Activated T-cell treated with anti-CD3 and anti-CD28 coated beads, Interleukin-2, amount 50 U/mL, for 72 hours (primary cell): Measurements from ENCODE around the gene C17orf107. TPM values are rescaled to one million over a fixed set of nuclear protein-coding genes. Genes with fewer than 3 reads are reported as not detected.

Source experiments
- ATAC-seq, 2 donors: fragments of 150-1000 bp; cut with Tn5 transposase; replicated peaks in 1 of 2; 2 replicates each; pipeline ENCODE4 v1.10.0; 2021; ENCODE audit warnings: moderate library complexity in 2 of 2, mild to moderate bottlenecking in 1 of 2
- DNase-seq, 2 donors: peaks; one replicate each; pipeline ENCODE4 v3.0.0; 2021 to 2022; ENCODE audit warnings: mixed read lengths in 1 of 2
- H3K27ac Mint-ChIP-seq: one replicate; pipeline ENCODE4 v1.8.0; 2022; ENCODE audit warnings: mild to moderate bottlenecking, moderate library complexity, mixed read lengths
- H3K27me3 Mint-ChIP-seq: one replicate; pipeline ENCODE4 v1.8.0; 2022; ENCODE audit warnings: low read depth, mixed read lengths
- H3K36me3 Mint-ChIP-seq, 2 donors: one replicate each; pipeline ENCODE4 v1.8.0; 2022; ENCODE audit warnings: mixed read lengths in 2 of 2, mild to moderate bottlenecking in 1 of 2; ENCODE audit not compliant: insufficient read depth in 2 of 2
- H3K4me1 Mint-ChIP-seq: one replicate; pipeline ENCODE4 v1.8.0; 2022; ENCODE audit warnings: low read depth, mixed read lengths
- H3K4me3 Mint-ChIP-seq, 2 donors: one replicate each; pipeline ENCODE4 v1.8.0; 2022; ENCODE audit warnings: mild to moderate bottlenecking in 2 of 2, mixed read lengths in 2 of 2, moderate library complexity in 2 of 2
- H3K9me3 Mint-ChIP-seq, 2 donors: one replicate each; pipeline ENCODE4 v1.8.0; 2022; ENCODE audit warnings: mixed read lengths in 2 of 2
- total RNA-seq, 2 donors: library from RNA; stranded (reverse); gene quantifications; one replicate each; pipeline ENCODE4 v1.2.3, GENCODE V29; 2022

Gene C17orf107
- total RNA-seq, 2 donors from 2014 or later, result 3.4 to 4.7 TPM

DNA sequence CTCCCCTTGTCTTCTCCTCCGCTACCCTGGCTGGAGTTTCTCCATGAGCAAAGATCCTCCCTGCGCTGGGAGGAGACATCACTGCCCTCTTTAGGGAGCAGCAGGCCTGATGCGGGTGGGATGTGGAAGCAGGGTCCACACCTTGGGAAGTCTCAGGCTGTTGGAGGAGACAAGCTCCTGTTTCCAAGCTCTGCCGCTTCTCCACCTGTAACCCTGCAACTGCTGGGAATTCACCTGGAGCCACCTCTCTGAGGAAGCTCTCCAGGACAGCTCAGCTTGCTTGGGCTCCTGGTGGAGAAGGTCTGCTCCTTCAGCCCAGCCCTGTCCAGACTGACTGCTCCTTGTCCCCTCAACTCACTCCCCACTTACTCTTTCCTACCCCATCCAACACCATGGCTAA, 14.8 kb upstream of the C17orf107 start:
- Mint-ChIP-seq H3K36me3 (peaks cover 1 to 4% of the 10 kb centered on the region in 2 donors), H3K27me3 (no peaks in the 10 kb centered on the region), H3K9me3 (no peaks in the 10 kb centered on the region), H3K4me3 (no peak overlapping the region), H3K4me1 (no peaks in the 10 kb centered on the region), H3K27ac (no peak overlapping the region)
- DNase-seq (no peak), ATAC-seq (no peak)

DNA sequence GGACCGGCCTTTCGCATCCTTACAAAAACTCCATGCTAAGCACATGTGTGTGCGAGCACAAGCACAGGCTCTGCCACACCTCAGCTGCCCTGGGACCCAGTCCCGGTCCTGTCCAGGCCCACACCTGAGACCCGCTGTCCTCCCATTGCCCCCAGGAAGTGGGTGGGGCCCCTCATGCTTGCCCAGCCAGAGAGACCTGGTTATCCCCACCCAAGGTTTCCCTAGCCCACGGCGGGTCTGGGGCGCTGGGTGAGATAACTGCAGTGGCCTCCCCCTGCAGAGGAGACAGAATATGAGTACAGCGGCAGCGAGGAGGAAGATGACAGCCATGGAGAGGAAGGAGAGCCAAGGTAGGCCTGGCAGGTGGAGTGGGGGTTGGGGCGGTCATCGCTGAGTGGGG, 12.5 kb upstream of the C17orf107 start:
- Mint-ChIP-seq H3K9me3 (no peaks in the 10 kb centered on the region), H3K27ac (no peak overlapping the region), H3K4me1 (no peaks in the 10 kb centered on the region), H3K27me3 (no peaks in the 10 kb centered on the region), H3K4me3 (no peak overlapping the region), H3K36me3 (peaks cover 1 to 7% of the 10 kb centered on the region in 2 donors)
- DNase-seq, result no peak
- ATAC-seq, result no peak

DNA sequence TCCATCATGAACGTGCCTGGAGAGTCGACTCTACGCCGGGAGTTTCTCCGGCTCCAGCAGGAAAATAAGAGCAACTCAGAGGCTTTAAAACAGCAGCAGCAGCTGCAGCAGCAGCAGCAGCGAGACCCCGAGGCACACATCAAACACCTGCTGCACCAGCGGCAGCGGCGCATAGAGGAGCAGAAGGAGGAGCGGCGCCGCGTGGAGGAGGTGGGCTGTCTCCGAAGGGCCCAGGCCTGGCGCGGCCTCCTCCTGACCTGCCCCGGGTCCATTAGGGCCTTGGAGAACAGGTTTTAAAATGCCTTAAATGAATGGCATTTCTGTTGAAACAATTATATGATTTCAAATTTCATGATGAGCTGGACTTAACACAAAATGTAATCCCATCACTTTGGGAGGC, 11.8 kb upstream of the C17orf107 start:
- H3K27ac Mint-ChIP-seq, result no peak overlapping the region
- no peaks in the 10 kb centered on the region for H3K9me3 Mint-ChIP-seq
- H3K4me3 Mint-ChIP-seq, result no peak overlapping the region
- ATAC-seq, result no peak
- H3K4me1 Mint-ChIP-seq, result no peaks in the 10 kb centered on the region
- H3K36me3 Mint-ChIP-seq, result peaks cover 1 to 7% of the 10 kb centered on the region in 2 donors
- H3K27me3 Mint-ChIP-seq, result no peaks in the 10 kb centered on the region
- no peak for DNase-seq

DNA sequence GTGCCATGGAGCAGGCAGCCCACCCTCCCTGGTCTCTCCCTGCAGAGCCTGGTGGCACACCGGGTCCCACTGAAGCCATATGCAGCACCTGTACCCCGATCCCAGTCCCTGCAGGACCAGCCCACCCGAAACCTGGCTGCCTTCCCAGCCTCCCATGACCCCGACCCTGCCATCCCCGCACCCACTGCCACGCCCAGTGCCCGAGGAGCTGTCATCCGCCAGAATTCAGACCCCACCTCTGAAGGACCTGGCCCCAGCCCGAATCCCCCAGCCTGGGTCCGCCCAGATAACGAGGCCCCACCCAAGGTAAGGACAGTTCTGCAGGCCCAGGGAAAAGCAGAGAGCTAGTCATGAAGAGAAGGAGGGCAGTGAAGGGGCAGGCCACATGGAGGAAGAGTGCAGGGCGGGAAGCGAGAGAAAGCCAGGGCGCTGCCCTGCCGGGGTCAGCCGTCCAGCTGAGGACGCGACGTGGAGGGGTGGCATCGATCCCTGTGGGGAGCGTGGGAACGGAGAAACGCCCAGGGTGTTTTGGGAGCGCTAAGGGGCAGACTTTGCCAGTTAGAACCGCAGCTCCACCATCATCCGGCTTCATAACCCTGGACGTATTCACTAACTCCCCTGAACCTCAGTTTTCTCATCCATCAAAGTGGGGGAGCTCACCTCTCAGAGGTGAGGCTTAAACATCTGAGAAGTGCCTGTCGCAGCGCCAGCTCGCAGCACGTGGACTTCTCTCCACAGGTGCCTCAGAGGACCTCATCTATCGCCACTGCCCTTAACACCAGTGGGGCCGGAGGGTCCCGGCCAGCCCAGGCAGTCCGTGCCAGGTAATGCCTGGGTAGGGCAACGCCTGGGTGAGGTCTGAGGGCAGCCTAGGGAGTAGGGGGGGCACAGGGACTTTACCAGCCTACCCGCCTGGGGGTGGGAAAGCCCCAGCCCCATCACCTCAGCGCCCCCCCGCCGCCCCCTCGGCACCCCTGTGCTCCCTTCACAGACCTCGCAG, 7.6 kb upstream of the C17orf107 start:
- ATAC-seq (no peak), DNase-seq (no peak)
- H3K27ac Mint-ChIP-seq, result no peak overlapping the region
- no peaks in the 10 kb centered on the region for H3K4me1 Mint-ChIP-seq
- H3K36me3 Mint-ChIP-seq, result peaks cover 0 to 3% of the 10 kb centered on the region in 2 donors
- no peak overlapping the region for H3K4me3 Mint-ChIP-seq
- H3K27me3 Mint-ChIP-seq, result no peaks in the 10 kb centered on the region
- no peaks in the 10 kb centered on the region for H3K9me3 Mint-ChIP-seq

DNA sequence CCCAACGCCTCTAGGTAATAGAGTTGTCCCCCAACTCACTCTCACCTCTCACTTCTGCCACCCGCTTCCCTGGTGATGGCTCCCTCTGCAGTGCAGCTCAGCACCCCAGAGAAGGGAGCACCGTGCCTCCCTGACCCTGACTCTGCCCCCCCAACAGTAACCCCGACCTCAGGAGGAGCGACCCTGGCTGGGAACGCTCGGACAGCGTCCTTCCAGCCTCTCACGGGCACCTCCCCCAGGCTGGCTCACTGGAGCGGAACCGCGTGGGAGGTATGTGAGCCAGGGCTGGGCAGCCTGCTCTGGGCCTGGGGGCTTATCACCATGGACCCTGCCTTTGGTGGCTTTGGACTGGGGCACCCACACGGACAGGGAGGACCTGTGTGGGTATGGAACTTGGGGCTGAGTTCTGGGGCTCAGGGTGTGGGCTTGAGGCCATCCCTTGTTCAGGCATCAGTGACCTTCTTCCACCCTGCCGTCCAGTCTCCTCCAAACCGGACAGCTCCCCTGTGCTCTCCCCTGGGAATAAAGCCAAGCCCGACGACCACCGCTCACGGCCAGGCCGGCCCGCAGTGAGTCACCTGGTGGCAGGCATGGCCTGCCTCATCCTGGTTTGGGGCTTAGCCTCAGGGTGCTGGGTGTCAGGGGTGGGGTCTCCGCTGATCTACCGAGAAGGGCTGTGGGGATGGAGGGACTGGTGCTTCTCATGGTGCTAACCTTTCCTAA, 6.7 kb upstream of the C17orf107 start:
- Mint-ChIP-seq H3K4me1 (no peaks in the 10 kb centered on the region), H3K4me3 (no peak overlapping the region), H3K27me3 (no peaks in the 10 kb centered on the region), H3K36me3 (peaks cover 0 to 3% of the 10 kb centered on the region in 2 donors), H3K27ac (no peak overlapping the region), H3K9me3 (no peaks in the 10 kb centered on the region)
- DNase-seq (no peak), ATAC-seq (no peak)

DNA sequence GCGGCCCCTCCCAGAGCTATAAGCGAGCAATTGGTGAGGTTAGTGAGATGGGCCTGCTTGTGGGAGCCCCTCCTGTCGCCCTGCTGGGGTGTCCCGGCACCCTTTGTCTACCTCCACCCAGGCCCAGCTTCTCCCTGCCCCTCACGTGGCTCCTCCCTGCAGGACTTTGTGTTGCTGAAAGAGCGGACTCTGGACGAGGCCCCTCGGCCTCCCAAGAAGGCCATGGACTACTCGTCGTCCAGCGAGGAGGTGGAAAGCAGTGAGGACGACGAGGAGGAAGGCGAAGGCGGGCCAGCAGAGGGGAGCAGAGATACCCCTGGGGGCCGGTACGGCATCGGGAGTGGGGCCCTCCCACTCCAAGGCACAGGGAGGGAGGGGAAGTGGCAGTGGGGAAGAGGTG, 6.1 kb upstream of the C17orf107 start:
- DNase-seq (no peak), ATAC-seq (no peak)
- Mint-ChIP-seq H3K27me3 (no peaks in the 10 kb centered on the region), H3K9me3 (no peaks in the 10 kb centered on the region), H3K27ac (no peak overlapping the region), H3K4me3 (no peak overlapping the region), H3K36me3 (peaks cover 0 to 3% of the 10 kb centered on the region in 2 donors), H3K4me1 (peaks cover under 1% of the 10 kb centered on the region)

DNA sequence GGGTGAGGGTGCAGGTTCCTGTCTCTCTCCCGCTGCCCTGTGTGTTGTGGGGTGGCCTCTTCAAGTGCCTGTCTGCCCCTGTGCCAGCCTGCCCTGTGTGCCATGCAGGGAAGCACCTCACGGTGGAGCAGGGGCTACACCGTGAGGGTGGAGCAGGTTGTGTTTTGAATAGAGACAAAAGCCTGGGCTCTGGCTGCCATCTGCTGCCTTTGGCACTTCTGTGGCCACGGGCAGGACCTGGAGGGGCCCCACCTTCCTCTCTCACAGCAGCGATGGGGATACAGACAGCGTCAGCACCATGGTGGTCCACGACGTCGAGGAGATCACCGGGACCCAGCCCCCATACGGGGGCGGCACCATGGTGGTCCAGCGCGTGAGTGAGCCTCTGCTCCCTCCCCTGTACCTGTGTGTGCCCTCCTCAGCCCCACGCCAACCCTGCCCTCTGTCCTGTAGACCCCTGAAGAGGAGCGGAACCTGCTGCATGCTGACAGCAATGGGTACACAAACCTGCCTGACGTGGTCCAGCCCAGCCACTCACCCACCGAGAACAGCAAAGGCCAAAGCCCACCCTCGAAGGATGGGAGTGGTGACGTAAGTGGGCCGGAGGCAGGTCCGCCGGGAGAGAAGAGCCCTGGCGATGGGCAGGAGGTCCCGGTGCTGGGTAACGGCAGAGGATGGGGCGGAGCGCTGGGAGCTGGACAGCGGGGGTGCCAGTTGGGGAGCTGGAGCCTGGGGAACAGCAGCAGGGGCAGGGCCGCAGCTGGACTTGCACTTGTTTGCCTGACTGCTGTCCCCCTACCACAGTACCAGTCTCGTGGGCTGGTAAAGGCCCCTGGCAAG, 5.4 kb upstream of the C17orf107 start:
- Mint-ChIP-seq H3K36me3 (peaks cover 0 to 3% of the 10 kb centered on the region in 2 donors), H3K27me3 (no peaks in the 10 kb centered on the region), H3K27ac (no peak overlapping the region), H3K9me3 (no peaks in the 10 kb centered on the region), H3K4me1 (peaks cover 5% of the 10 kb centered on the region), H3K4me3 (no peak overlapping the region)
- ATAC-seq (no peak), DNase-seq (no peak)

DNA sequence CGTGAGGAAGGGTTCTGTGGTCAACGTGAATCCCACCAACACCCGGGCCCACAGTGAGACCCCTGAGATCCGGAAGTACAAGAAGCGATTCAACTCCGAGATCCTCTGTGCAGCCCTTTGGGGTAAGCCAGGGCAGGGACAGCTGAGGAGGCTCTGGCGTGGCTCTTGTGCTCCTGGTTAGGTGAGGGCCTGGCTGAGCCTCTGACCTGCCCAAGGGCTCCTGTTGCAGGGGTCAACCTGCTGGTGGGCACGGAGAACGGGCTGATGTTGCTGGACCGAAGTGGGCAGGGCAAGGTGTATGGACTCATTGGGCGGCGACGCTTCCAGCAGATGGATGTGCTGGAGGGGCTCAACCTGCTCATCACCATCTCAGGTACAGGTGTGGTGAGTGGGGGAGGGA, 4.2 kb upstream of the C17orf107 start:
- DNase-seq (no peak), ATAC-seq (no peak)
- no peaks in the 10 kb centered on the region for H3K9me3 Mint-ChIP-seq
- peaks cover 1 to 3% of the 10 kb centered on the region in 2 donors for H3K36me3 Mint-ChIP-seq
- no peak overlapping the region for H3K4me3 Mint-ChIP-seq
- H3K27me3 Mint-ChIP-seq, result no peaks in the 10 kb centered on the region
- H3K27ac Mint-ChIP-seq, result no peak overlapping the region
- H3K4me1 Mint-ChIP-seq, result peaks cover 12% of the 10 kb centered on the region

DNA sequence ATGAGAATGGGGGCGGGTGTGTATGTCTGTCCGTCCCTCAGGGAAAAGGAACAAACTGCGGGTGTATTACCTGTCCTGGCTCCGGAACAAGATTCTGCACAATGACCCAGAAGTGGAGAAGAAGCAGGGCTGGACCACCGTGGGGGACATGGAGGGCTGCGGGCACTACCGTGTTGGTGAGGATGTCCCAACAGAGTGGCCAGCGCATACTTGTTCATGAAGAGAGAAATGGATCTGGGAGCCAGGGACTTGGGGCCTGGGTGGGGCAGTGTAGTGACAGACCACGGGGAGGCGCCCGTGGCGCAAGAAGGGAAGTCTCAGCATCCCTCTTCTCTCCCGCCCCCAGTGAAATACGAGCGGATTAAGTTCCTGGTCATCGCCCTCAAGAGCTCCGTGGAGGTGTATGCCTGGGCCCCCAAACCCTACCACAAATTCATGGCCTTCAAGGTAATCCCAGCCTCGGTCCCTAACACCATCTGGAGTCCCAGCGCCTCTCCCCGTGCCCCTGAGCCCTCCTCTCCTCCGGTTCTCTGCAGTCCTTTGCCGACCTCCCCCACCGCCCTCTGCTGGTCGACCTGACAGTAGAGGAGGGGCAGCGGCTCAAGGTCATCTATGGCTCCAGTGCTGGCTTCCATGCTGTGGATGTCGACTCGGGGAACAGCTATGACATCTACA, 3.5 kb upstream of the C17orf107 start:
- H3K36me3 Mint-ChIP-seq, result peaks cover 0 to 4% of the 10 kb centered on the region in 2 donors
- no peaks in the 10 kb centered on the region for H3K27me3 Mint-ChIP-seq
- peaks cover 12% of the 10 kb centered on the region for H3K4me1 Mint-ChIP-seq
- H3K27ac Mint-ChIP-seq, result no peak overlapping the region
- H3K9me3 Mint-ChIP-seq, result no peaks in the 10 kb centered on the region
- no peak overlapping the region for H3K4me3 Mint-ChIP-seq
- ATAC-seq (no peak), DNase-seq (no peak)

DNA sequence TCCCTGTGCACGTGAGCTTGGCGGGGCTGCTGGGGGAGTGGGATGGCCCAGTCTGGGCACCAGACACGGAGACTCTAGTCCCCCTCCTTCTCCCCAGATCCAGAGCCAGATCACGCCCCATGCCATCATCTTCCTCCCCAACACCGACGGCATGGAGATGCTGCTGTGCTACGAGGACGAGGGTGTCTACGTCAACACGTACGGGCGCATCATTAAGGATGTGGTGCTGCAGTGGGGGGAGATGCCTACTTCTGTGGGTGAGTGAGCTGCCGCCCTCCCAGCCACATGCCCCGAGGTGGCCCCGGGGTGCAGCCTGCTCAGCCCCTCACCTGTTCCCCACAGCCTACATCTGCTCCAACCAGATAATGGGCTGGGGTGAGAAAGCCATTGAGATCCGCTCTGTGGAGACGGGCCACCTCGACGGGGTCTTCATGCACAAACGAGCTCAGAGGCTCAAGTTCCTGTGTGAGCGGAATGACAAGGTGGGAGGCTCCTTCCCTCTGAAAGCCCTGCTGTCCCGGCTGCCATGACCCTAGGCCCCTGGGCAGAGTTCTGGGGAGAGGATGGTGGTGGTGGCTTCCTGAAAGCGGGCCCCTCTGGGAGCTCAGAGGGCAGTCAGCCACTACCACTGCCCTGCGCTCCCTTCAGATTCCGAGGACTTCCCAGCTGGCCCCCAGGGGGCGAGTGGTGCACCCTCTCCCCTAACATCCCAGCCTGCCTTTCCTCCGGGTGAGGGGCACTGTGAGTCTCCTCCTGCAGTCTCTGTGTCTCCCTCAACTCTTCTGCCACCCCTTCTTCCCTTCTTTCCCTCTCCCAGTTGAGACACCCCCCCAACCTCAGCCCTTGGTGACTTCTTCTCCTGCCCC, 2.8 kb upstream of the C17orf107 start:
- H3K4me3 Mint-ChIP-seq, result no peak overlapping the region
- peaks cover 12% of the 10 kb centered on the region for H3K4me1 Mint-ChIP-seq
- peaks cover 0 to 7% of the 10 kb centered on the region in 2 donors for H3K36me3 Mint-ChIP-seq
- no peak overlapping the region for H3K27ac Mint-ChIP-seq
- no peak for ATAC-seq
- no peaks in the 10 kb centered on the region for H3K27me3 Mint-ChIP-seq
- no peak for DNase-seq
- H3K9me3 Mint-ChIP-seq, result no peaks in the 10 kb centered on the region

DNA sequence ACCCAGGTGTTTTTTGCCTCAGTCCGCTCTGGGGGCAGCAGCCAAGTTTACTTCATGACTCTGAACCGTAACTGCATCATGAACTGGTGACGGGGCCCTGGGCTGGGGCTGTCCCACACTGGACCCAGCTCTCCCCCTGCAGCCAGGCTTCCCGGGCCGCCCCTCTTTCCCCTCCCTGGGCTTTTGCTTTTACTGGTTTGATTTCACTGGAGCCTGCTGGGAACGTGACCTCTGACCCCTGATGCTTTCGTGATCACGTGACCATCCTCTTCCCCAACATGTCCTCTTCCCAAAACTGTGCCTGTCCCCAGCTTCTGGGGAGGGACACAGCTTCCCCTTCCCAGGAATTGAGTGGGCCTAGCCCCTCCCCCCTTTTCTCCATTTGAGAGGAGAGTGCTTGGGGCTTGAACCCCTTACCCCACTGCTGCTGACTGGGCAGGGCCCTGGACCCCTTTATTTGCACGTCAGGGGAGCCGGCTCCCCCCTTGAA, 2.1 kb upstream of the C17orf107 start:
- no peak for DNase-seq

More for the DNA sequence above, 2.1 kb upstream of the C17orf107 start:
- Mint-ChIP-seq H3K36me3 (peaks cover 0 to 7% of the 10 kb centered on the region in 2 donors), H3K9me3 (no peaks in the 10 kb centered on the region), H3K27me3 (no peaks in the 10 kb centered on the region), H3K4me3 (no peak overlapping the region), H3K4me1 (peaks cover 13% of the 10 kb centered on the region), H3K27ac (no peak overlapping the region)
- ATAC-seq, result no peak
